HG03460 (cell line): ENCODE results near the gene TTC16.

Experiments used
- ATAC-seq: cut with Tn5 transposase; IDR thresholded peaks from one replicate; pipeline ENCODE4 v1.9.1; 2021; ENCODE audit not compliant: unreplicated experiment

The TTC16 gene

DNA sequence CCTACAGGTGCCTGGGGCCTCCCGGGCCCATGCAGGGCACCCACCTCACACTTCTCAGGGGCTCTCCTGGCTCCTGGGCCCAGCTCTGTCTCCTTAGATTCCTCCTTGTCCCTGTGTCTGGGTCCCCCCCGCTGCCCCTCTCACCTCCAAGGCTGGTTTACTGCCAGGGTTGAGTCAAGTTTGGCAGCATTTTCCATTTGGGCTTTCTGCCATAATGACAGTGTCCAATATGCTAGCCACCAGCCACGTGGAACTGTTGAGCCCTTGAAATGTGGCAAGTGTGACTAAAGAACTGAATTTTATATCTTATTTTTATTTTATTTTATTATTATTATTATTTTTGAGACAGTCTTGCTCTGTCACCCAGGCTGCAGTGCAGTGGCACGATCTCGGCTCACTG, 1.9 kb downstream of the TTC16 start:
- no peak for ATAC-seq

GRCh38 chr9:127720031-127720864, 4.4 kb downstream of the TTC16 start:
- ATAC-seq, result no peak

DNA sequence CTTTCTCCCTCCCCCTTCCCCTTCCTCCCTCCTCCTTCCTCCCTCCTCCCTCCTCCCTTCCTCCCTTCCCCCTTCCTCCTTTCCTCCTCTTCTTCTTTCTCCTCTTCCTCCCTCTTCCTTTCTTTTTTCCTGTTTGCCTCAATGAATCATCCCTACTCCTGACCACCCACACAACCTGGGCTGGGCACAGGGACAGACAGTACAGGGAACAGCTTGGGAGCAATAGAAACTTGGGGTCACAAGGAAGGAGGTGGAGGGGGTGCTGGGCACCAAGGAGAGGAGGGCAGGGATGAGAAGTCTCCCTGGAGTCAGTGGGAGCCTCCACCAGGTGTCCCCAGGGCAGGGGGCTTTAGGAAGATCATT, 5.0 kb downstream of the TTC16 start:
- ATAC-seq, result no peak

GRCh38 chr9:127721391-127721821, 5.5 kb downstream of the TTC16 start:
- no peak for ATAC-seq

DNA sequence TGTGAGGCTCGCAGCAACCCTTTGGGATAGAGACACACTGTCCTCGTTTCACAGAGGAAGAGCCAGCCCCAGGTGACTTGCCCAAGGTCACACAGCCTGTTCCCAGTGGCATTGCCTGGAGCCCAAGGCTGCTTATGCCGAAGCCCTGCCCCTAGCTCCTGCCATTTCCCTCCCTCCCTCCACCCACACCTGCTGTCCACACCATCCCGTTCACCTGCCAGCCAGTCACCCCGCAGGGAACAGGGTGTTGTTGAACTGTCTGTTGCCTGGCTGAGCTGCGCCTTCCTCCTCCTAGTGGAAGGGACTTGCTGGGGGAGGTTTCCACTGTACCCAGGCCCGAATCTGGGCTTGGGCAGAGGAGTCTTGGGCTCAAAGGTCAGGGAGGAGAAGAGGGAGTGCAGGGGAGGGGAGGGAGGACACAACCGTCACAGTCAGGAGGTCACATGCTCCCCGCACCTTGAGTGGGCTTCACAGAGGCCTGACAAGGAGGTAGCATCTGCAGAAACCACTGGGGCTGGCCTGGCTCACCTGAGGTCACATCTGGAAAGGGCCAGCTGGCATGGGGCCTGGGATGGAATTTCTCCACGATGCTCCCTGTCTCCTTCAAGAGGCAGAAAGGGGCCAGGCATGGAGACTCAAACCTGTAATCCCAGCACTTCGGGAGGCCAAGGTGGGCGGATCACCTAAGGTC, 6.3 kb downstream of the TTC16 start:
- no peak for ATAC-seq

- no peak for ATAC-seq
Measured at GRCh38 chr9:127723013-127723412, 7.1 kb downstream of the TTC16 start.

DNA sequence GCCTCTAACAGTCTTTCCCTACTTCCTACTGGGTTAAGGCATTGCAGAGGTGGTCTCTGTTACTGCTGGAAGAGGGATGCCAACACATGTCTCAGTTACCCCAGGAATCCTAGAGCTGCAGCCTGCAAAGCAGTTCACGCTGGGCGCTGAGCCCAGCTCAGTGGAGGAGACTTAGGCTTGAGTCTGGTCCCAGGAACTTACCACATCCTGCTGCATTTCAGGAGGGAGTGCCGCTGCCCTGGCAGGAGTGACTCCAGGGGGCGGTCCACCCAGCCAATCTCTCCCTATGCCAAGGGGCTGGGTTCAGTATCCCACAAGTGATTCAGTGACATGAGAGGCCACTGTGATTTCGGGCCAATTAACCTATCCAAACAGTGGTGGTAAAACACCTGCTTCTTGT, 7.6 kb downstream of the TTC16 start:
- ATAC-seq, result no peak

DNA sequence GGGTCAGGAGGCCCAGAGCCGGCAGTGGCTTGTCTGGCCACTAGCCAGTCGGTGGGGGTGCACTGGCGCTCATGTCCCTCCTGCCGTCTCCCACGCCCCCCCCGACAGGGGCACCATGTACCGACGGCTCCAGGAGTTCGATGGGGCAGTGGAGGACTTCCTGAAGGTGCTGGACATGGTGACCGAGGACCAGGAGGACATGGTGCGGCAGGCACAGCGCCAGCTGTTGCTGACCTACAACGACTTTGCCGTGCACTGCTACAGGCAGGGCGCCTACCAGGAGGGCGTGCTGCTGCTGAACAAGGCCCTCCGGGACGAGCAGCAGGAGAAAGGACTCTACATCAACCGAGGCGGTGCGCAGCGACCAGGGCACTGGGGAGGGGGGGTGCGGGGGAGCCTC, 8.1 kb downstream of the TTC16 start:
- ATAC-seq, result no peak

GRCh38 chr9:127726871-127727270, 11.0 kb downstream of the TTC16 start:
- ATAC-seq, result no peak

DNA sequence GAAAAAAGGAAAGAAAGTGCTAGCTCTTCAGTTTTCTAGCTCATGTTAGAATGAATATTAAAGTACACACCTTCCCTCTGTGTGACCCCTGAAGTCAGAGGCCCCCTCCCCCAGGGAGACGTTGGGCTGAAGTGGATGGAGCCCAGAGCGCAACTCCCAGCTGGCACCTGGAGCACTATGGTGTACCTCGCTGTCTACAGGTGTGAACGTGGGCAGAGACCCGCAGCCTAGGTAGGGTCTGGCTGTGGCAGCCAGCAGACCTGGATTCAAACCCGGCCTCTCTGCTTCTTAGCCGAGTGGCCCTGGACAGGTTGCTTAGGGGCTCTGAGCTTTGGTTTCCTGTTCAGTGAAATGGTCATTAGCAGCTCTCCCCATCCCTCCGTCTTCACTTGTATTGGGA, 12.9 kb downstream of the TTC16 start:
- ATAC-seq, result no peak

DNA sequence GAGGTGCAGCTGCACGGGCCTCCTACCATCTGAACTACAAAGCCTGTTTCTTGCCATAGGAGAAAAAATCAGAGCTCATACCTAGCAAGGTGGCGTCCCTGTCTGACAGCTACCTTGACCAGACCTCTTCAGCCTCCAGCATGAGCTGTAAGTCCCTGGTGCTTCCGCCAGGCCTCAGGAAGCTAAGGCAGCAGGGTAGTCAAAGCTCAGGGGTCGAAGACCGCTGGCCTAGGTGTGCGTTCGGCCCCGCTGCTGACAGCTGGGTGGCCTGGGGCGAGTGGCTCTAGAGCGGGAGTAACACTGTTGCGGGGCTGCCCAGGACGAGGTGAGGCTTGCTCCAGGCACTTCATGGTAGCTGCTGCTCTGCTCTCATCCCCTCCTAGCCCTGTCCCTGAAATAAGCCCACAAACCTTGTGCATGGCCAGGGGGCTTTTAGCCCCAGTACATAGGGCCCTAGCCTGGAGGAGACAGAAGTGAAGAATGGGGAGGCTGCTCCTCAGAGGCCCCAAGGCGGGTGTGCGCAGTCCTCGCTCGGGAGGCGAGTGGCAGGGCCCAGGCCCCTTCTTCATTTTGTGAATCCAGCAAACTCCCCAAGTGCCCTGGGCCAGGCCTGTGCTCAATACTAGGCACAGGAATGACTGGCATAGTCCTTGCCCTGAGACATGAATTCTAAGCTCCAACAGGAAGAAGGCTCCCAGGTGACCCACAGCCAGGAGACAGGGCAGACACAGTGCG, 13.8 kb downstream of the TTC16 start:
- ATAC-seq, result no peak

GRCh38 chr9:127730262-127730661, 14.4 kb downstream of the TTC16 start:
- no peak for ATAC-seq

DNA sequence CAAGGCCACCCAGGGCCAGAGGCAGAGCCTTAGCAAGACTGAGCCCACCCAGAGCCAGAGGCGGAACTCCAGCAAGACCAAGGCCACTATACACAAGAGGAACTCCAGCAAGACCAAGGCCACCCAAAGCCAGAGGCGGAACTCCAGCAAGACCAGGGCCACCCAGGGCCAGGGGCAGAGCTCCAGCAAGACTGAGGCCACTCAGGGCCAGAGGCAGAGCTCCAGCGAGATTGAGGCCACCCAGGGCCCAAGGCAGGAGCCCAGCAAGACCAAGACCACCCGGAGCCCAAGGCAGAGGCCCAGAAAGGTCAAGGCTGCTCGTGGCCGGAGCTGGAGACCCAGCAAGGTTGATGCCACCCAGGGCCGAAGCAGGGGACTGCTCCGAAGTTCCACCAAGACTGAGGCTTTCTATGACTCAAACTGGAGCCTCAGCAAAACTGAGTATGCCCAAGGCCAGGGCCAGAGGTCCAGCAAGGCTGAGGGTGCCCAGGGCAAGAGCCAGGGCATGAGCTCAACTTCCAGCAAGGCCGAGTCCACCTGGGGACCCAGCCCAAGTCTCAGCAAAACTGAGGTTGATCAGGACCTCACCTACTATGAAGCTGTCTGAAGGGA, 15.0 kb downstream of the TTC16 start:
- ATAC-seq, result no peak

DNA sequence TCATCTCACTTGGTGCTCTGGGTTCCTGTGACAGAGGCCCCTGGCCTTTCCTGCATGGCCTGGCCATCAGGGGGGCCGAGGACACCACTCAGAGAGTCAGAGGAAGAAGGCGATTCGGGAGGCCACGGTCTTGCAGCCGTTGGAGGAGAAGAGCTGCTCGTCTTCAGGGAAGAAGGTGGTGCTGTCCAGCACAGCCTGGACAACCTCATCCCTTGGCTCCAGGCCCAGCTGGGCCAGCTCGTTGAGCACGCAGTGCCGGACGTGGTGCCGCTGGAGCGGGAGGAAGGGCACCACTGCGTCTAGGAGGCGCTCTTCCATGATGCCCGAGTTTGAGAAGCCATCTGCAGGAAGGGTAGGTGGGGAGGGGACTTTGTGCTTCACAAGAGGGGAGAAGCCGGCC, 16.1 kb downstream of the TTC16 start:
- no peak for ATAC-seq

DNA sequence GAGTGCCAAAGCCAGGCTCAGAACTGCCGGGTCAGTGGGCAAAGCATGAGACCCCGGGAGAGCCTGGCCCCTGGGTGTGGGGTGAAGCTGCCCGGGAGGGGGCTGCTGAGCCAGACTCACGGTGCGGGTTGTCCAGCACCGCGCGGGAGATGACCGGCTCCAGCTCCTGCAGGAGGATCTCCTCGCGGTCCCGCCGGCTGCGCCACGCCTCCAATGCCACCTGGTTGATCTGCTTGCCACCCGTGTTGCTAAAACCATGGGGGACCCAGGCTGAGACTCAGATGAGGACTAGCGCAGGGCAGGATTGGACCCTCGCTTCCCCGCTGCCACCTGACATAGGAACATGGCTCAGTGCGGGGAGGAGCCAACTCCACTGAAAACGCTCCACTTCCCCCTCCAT, 16.6 kb downstream of the TTC16 start:
- ATAC-seq, result no peak

DNA sequence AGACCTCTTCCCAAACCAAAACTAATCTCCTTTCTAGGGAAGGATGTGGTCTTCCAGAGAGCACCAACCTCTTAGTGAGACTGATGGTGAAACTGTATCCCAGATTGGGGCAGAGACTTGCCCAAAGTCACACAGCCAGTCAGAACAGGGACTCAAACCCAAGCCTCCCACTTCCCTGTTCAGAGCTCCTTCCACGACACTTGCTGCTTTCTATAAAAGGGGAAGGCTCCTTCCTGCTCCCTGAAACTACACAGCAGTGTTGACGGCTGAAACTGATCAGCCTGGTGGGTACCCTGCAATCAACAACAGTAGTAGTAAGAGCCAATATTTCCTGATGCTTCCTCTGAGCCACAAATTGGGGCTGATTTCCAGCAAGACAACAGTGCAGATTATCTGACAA, 17.7 kb downstream of the TTC16 start:
- ATAC-seq, result no peak

GRCh38 chr9:127734247-127734746, 18.4 kb downstream of the TTC16 start:
- ATAC-seq, result no peak

DNA sequence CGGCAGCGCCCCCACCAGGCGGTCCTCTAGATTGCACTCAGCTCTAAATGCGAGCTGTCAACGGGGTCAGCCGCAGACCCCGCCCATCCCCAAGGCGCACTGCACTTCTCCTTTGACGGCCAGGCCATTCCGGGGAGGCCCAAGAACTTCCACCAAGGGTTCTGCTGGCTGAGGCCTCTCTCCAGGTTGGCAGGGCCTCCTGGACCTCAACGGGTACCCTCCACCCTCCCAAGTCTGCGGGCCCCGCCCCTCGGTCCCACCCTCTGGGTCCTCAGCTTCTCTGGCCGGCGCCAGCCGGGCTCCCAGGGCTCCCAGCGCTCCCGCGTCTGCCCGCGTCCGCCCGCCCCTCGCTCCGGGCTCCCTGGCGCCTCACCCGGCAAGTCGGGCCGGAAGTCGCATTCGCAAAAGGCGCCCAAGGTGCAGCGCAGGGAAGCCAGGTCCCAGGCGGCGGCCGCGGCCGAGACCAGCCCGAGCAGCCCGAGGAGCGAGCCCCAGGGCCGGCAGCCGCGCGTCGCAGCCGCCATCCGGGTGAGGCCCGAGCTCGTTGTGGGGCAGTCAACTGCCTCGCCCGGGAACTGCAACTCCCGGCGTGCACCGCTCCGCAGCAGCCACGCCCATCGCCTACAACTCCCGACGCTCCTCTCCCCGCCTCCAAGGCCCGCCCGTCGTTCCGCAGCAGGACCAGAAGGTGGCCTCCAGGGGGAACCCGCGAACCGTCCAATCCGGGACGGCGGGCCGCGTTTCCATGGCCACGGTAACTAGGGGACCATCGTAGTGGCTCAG, 19.1 kb downstream of the TTC16 start, which contains the start of gene TOR2A:
TSS of gene TOR2A (minus strand) at position 548 of the 783 bp plus-strand sequence. CDS start at position 524, 24 bp downstream.
- peak; percentile 86 for ATAC-seq

DNA sequence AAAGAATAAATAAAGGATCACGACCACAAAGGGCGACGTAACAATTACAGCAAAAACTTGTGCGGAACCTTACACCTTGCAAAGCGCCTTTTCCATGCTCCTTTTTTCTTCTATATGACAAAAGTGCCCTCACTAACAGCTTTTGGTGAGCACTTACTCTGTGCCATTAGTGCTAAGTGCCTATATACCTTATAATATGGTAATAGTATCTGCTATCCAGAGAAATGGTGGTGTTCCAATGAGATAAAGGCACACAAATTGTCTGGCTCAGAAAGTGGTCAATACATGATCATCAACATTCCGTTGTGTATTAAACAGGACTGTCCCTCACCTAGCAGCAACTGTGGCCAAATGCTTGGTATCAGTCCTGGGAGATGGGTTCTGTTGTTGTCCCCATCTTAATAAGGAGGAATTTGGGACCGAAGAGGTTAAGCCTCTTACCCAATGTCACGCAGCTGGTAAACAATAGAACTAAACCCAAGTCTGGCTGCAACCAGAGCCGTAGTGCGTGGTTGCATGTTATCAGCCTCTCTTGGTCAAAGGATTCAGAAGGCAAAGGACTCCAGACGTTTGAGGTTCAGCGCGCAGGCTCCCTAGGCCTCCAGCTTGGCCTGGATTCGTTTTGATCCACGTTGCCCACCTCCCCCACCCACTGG, 19.8 kb downstream of the TTC16 start:
- peak; percentile 11 for ATAC-seq

DNA sequence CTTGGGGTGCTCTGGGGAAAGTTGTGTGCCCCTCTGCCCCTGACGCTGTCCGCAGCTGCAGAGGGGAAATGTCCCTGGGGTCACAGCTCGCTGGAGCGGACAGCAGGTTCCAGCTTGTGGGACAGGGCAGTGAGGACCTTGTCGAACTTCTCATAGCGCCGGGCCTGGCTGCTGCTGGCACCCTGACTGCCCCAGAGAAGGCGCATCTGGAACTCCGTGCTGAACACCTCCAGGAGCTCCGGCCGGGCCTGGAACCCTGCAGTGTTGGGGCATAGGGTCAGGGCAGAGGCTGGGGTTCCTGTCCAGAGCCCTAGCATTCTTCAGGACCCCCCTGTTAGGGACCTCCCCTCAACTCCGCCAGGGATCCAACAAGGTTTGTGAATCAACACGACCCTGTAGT, 22.8 kb downstream of the TTC16 start:
- no peak for ATAC-seq
